ENCODE results near the gene METTL15.
"Not testable (repeated sequence)": the region's sequence is repeated elsewhere in the genome, so short reads cannot be mapped to it uniquely, and the experiment has no call there.

METTL15 gene

DNA sequence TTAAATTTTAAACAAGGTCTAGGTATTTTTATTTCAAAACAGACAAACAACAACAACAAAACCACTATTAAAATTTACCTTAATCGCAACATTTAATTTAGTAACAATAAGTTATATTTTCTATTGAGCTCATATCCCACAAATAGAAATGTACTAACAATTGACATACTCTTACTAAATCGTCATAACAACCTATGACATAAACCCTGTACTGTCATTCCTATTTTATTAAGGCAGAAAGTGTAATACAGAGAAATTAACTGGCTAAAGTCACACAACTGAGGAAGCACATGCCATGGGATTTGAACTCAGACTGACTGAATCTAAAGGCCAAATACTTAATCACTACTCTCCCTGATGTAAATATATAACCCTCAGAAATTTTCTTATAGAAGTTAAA, 3.2 kb upstream of the METTL15 start:
- Mint-ChIP-seq H3K27me3 (no peaks in the 10 kb centered on the region), H3K27ac (no peak overlapping the region), H3K4me3 (no peak overlapping the region), H3K9me3 (no peaks in the 10 kb centered on the region), H3K4me1 (peaks cover 30% of the 10 kb centered on the region)
- DNase-seq (no peak), ATAC-seq (no peak)

DNA sequence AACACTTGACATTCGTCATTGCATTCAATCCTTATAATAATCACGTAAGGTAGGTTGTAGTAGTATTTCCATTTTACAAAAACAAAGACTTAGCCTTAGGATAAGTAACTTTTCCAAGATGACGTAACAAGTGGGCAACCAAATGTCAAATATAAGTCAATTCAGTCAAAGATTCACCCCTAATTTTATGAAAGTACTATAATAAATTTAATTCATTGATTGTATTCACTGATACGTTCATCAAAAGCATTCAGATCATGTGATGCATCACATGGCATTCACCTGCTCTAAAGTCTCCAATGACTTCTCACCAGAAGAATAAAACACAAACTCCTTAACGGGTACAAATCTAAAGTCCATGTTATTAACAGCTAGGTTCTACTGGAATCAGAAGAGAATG, 2.3 kb upstream of the METTL15 start:
- Mint-ChIP-seq H3K27ac (no peak overlapping the region), H3K9me3 (no peaks in the 10 kb centered on the region), H3K4me1 (peaks cover 31% of the 10 kb centered on the region), H3K27me3 (no peaks in the 10 kb centered on the region), H3K4me3 (peak overlapping the region; percentile 98 to 99)
- ATAC-seq (no peak), DNase-seq (no peak)

DNA sequence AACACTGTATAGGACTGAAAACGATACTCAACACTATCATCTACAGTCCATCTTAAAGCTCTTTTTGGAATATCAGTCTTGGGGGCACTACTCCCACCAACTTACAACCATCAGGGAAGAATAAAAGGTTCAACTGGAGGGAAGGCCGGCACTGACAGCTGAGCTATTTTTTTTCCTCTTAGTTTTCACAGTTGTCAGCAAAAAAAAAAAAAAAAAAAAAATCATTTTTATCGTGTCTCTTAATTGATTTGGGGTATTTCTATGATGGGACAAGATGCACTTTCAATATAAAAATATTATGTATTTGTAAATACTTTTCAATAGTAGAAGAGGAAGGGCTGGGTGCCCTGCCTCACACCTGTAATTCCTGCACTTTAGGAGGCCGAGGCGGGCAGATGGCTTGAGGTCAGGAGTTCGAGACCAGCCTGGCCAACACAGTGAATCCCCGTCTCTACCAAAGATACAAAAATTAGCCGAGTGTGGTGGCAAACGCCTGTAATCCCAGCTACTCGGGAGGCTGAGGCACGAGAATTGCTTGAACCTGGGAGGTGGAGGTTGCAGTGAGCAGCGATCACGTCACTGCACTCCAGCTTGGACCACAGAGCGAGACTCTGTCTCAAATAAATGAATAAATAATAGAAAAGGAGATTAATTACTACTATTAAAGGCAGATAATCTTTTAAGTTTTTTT, 1.7 kb upstream of the METTL15 start:
- DNase-seq, result no peak
- no peaks in the 10 kb centered on the region for H3K9me3 Mint-ChIP-seq
- H3K27me3 Mint-ChIP-seq, result no peaks in the 10 kb centered on the region
- no peak for ATAC-seq
- peak overlapping the region in 1 of 2 donors; percentile 46 for H3K27ac Mint-ChIP-seq
- peak overlapping the region; percentile 98 to 99 for H3K4me3 Mint-ChIP-seq
- peaks cover 31% of the 10 kb centered on the region for H3K4me1 Mint-ChIP-seq

GRCh38 chr11:28107191-28107749, 918 bp upstream of the METTL15 start:
- Mint-ChIP-seq H3K4me1 (peaks cover 37% of the 10 kb centered on the region), H3K27ac (peak overlapping the region; percentile 100), H3K4me3 (peak overlapping the region; percentile 98 to 99), H3K9me3 (no peaks in the 10 kb centered on the region), H3K27me3 (no peaks in the 10 kb centered on the region)
- DNase-seq (peak in 1 of 2 donors; percentile 18), ATAC-seq (peak; percentile 3)

- ATAC-seq (no peak), DNase-seq (no peak)
- Mint-ChIP-seq H3K4me1 (peaks cover 39% of the 10 kb centered on the region), H3K27ac (peak overlapping the region; percentile 100), H3K27me3 (no peaks in the 10 kb centered on the region), H3K4me3 (peak overlapping the region; percentile 98 to 99), H3K9me3 (no peaks in the 10 kb centered on the region)
These were observed 770 bp downstream of the METTL15 start for GRCh38 chr11:28108958-28109357.

- Mint-ChIP-seq H3K4me3 (peak overlapping the region; percentile 98 to 99), H3K4me1 (peaks cover 33% of the 10 kb centered on the region), H3K27ac (peak overlapping the region; percentile 96), H3K9me3 (no peaks in the 10 kb centered on the region), H3K27me3 (no peaks in the 10 kb centered on the region)
- peak; percentile 37 to 47 for DNase-seq
- peak; percentile 38 for ATAC-seq
These were observed 2.1 kb downstream of the METTL15 start for GRCh38 chr11:28110108-28110820.

DNA sequence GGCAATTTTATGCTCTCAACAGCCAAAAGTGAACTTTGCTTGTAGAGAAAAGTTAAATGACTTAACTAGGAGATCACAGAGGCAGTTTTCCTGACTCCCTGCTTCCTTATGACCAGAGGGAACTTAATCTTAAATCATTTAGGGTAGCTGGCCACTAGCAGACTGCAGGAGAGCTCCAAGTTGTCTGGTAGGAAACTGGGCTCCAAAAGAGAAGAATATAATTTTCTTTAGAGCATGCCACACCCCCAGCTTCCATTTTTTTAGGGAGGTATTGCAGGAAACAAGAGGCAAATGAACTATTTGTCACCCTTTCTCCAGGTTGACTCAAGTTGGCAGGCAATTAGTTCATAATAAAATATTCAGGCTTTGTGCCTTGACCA, 2.6 kb downstream of the METTL15 start:
- no peaks in the 10 kb centered on the region for H3K27me3 Mint-ChIP-seq
- peak overlapping the region; percentile 98 to 99 for H3K4me3 Mint-ChIP-seq
- H3K9me3 Mint-ChIP-seq, result no peaks in the 10 kb centered on the region
- peak overlapping the region; percentile 96 for H3K27ac Mint-ChIP-seq
- no peak for ATAC-seq
- no peak for DNase-seq
- H3K4me1 Mint-ChIP-seq, result peaks cover 28% of the 10 kb centered on the region

DNA sequence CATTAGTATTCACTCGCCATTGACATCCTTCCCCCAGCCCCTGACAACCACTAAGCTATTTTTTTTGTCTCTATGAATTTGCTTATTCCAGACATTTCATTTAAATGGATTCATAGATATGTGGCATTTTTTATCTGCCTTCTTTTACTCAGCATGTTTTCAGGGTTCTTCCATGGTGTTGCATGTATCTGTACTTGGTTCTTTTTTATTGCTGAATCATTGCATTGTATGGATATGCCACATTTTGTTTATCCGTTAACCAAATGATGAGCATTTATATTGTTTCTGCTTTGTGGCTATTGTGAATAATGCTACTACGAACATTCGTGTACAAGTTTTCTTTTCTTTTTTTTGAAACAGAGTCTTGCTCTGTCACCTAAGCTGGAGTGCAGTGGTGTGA, 5.9 kb downstream of the METTL15 start:
- Mint-ChIP-seq H3K4me3 (no peak overlapping the region), H3K9me3 (no peaks in the 10 kb centered on the region), H3K27me3 (no peaks in the 10 kb centered on the region), H3K27ac (no peak overlapping the region), H3K4me1 (peaks cover 24% of the 10 kb centered on the region)
- DNase-seq (no peak), ATAC-seq (no peak)

DNA sequence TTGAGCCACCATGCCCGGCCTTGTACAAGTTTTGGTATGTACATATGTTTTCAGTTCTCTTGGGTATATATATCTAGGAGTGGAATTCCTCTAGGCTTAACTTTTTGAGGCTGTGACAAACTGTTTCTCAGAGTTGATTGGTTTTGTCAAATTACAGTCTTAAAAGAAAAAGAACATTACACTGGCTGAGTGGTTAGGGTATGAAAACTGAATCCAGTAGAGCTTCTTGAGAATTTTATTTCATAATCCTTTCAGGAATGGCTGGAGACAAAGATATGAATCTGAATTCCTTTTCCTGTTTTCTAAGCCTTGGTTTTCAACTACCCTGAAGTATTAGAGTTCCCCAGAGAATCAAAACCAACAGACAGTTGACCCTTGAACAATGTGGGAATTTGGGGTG, 6.5 kb downstream of the METTL15 start:
- H3K9me3 Mint-ChIP-seq, result no peaks in the 10 kb centered on the region
- no peak overlapping the region for H3K4me3 Mint-ChIP-seq
- ATAC-seq, result no peak
- no peaks in the 10 kb centered on the region for H3K27me3 Mint-ChIP-seq
- H3K4me1 Mint-ChIP-seq, result peaks cover 18% of the 10 kb centered on the region
- no peak for DNase-seq
- no peak overlapping the region for H3K27ac Mint-ChIP-seq

GRCh38 chr11:28117712-28118111, 9.5 kb downstream of the METTL15 start:
- Mint-ChIP-seq H3K4me3 (no peak overlapping the region), H3K27me3 (no peaks in the 10 kb centered on the region)
- DNase-seq, result no peak

GRCh38 chr11:28123151-28123581, 15.0 kb downstream of the METTL15 start:
- DNase-seq, result no peak
- no peaks in the 10 kb centered on the region for H3K9me3 Mint-ChIP-seq
- no peaks in the 10 kb centered on the region for H3K4me1 Mint-ChIP-seq
- H3K27me3 Mint-ChIP-seq, result no peaks in the 10 kb centered on the region
- H3K27ac Mint-ChIP-seq, result no peak overlapping the region
- ATAC-seq, result no peak
- H3K4me3 Mint-ChIP-seq, result no peak overlapping the region

More at GRCh38 chr11:28117712-28118111, 9.5 kb downstream of the METTL15 start:
- H3K9me3 Mint-ChIP-seq, result no peaks in the 10 kb centered on the region
- H3K27ac Mint-ChIP-seq, result no peak overlapping the region
- no peak for ATAC-seq
- H3K4me1 Mint-ChIP-seq, result peaks cover 6% of the 10 kb centered on the region

GRCh38 chr11:28132548-28132947, 24.4 kb downstream of the METTL15 start:
- Mint-ChIP-seq H3K27ac (no peak overlapping the region), H3K4me3 (no peak overlapping the region), H3K4me1 (no peaks in the 10 kb centered on the region), H3K9me3 (peaks cover 8 to 17% of the 10 kb centered on the region in 2 donors), H3K27me3 (no peaks in the 10 kb centered on the region)
- ATAC-seq, result no peak
- no peak for DNase-seq

- Mint-ChIP-seq H3K27me3 (no peaks in the 10 kb centered on the region), H3K4me3 (no peak overlapping the region), H3K27ac (no peak overlapping the region), H3K4me1 (no peaks in the 10 kb centered on the region), H3K9me3 (peaks cover 10 to 17% of the 10 kb centered on the region in 2 donors)
- no peak for ATAC-seq
- no peak for DNase-seq
These were observed 25.0 kb downstream of the METTL15 start for GRCh38 chr11:28133146-28133545.

DNA sequence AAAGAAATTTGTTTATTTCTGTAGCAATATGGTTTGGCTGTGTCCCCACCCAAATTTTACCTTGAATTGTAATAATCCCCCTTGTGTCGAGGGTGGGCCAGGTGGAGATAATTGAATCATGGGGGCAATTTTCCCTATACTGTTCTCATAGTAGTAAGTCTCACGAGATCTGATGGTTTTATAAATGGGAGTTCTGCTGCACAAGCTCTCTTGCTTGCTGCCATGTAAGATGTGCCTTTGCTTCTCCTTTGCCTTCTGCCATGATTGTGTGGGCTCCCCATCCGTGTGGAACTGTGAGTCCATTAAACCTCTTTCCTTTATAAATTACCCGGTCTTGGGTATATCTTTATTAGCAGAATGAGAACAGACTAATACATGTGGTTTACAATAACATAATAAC, 28.0 kb downstream of the METTL15 start:
- peaks cover 31 to 37% of the 10 kb centered on the region in 2 donors for H3K9me3 Mint-ChIP-seq
- not testable (repeated sequence) for H3K27ac Mint-ChIP-seq, H3K4me1 Mint-ChIP-seq

GRCh38 chr11:28137366-28137765, 29.2 kb downstream of the METTL15 start:
- no peak overlapping the region for H3K27ac Mint-ChIP-seq
- no peak overlapping the region for H3K4me3 Mint-ChIP-seq
- H3K4me1 Mint-ChIP-seq, result no peaks in the 10 kb centered on the region
- no peaks in the 10 kb centered on the region for H3K27me3 Mint-ChIP-seq
- no peak for ATAC-seq
- no peak for DNase-seq
- H3K9me3 Mint-ChIP-seq, result peaks cover 32 to 40% of the 10 kb centered on the region in 2 donors

More for the DNA sequence above, 28.0 kb downstream of the METTL15 start:
- H3K27me3 Mint-ChIP-seq, H3K4me3 Mint-ChIP-seq, ATAC-seq, DNase-seq: not testable (repeated sequence)

DNA sequence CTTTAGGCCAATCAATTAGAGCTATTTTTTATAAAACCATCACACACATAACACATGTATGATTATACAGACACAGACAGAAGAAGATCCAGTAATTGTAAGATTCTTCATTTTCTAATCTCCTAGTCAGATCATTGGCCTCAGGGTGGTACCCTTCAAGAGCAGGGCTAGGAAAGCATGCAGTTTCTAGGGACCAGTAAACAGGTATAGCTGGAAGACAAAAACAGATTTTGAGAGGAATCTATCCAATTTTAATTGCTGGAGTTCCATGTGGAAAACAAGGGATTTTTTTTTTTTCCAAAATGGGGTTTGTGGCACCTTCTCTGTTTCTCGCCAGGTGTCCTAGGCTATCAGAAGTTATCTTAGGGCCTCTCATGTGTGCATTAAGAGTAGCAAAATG, 29.6 kb downstream of the METTL15 start:
- Mint-ChIP-seq H3K27ac (no peak overlapping the region), H3K4me1 (no peaks in the 10 kb centered on the region), H3K4me3 (no peak overlapping the region), H3K27me3 (no peaks in the 10 kb centered on the region), H3K9me3 (peaks cover 32 to 40% of the 10 kb centered on the region in 2 donors)
- DNase-seq (no peak), ATAC-seq (no peak)

All from stimulated activated naive CD8-positive, alpha-beta T cell treated with anti-CD3 and anti-CD28 coated beads, Interleukin-15, amount 100 ng/mL, for 72 hours (primary cell).